ENCODE results near the gene CYSTM1. TPM values are rescaled to one million over a fixed set of nuclear protein-coding genes. Genes with fewer than 3 reads are reported as not detected.

Gene CYSTM1
- total RNA-seq, 1 donor from 2014 or later = 51.6 TPM

DNA sequence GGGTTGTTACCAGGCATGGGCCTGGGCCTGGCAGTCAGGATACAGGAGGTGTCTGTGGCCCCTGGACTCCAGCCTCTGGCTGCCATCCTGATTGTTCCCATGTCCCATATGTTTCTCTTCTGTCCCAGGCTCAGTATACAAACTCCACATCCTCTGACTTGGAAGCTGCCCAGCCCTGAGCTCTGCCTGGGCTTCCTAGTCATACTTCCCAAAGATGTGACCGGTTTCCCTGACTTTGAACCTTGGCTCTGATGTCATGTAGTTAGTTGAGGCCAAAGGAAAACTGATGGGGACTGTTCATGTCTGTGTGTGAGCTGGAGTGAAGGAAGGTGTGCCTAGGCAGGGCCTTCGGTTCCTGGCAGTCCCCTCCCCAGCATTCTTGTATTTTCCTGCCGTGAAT, 50.4 kb downstream of the CYSTM1 start:
- TF ChIP-seq, protein P1, sequence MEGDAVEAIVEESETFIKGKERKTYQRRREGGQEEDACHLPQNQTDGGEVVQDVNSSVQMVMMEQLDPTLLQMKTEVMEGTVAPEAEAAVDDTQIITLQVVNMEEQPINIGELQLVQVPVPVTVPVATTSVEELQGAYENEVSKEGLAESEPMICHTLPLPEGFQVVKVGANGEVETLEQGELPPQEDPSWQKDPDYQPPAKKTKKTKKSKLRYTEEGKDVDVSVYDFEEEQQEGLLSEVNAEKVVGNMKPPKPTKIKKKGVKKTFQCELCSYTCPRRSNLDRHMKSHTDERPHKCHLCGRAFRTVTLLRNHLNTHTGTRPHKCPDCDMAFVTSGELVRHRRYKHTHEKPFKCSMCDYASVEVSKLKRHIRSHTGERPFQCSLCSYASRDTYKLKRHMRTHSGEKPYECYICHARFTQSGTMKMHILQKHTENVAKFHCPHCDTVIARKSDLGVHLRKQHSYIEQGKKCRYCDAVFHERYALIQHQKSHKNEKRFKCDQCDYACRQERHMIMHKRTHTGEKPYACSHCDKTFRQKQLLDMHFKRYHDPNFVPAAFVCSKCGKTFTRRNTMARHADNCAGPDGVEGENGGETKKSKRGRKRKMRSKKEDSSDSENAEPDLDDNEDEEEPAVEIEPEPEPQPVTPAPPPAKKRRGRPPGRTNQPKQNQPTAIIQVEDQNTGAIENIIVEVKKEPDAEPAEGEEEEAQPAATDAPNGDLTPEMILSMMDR (IDR thresholded peaks at IDR 0.05) = no peak
- TF ChIP-seq POLR2A (IDR thresholded peaks at IDR 0.05) (no peak), POLR2AphosphoS5 (IDR thresholded peaks at IDR 0.05; ENCODE audit: insufficient read depth in 1 of 2, low read depth in 1 of 2) (no peak)
- no peaks in the 10 kb centered on the region for H3K9me3 ChIP-seq
- H3K27ac ChIP-seq = no peak overlapping the region
- H3K36me3 ChIP-seq = no peaks in the 10 kb centered on the region
- H3K4me3 ChIP-seq = no peak overlapping the region
- DNase-seq (ENCODE audit: extremely low spot score in 2 of 2) = no peak
- no peaks in the 10 kb centered on the region for H3K27me3 ChIP-seq
- peaks cover 7% of the 10 kb centered on the region for H3K4me1 ChIP-seq
- intact Hi-C loops (cut with DNase I) = no loop called here

DNA sequence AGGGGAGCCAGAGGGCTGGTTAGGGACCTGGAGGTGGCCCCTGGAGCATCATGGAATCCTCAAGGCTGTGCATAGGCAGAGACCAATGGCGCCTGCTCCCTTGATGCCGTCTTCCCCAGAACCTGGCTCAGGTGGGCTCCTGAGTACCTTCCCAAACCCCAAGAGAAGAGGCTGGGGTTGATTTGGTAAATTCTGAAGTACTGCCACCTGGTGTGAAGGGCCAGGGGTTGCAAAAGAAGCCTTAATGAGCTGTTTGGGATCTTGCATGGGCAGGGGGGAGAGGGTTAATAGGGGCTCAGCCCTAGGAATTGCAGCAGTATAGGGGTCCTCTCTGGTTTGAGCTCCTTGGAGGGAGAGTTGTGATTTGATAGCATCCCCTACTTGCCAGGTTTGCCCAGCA, 52.1 kb downstream of the CYSTM1 start:
- no peak for DNase-seq (ENCODE audit: extremely low spot score in 2 of 2)
- Histone ChIP-seq H3K36me3 (no peaks in the 10 kb centered on the region), H3K9me3 (no peaks in the 10 kb centered on the region), H3K27ac (no peak overlapping the region), H3K4me3 (no peak overlapping the region), H3K4me1 (peaks cover 7% of the 10 kb centered on the region), H3K27me3 (no peaks in the 10 kb centered on the region)
- intact Hi-C loops (cut with DNase I) = no loop called here
- TF ChIP-seq, protein P1 (IDR thresholded peaks at IDR 0.05) = no peak
- TF ChIP-seq POLR2AphosphoS5 (IDR thresholded peaks at IDR 0.05; ENCODE audit: insufficient read depth in 1 of 2, low read depth in 1 of 2) (no peak), POLR2A (IDR thresholded peaks at IDR 0.05) (no peak)

DNA sequence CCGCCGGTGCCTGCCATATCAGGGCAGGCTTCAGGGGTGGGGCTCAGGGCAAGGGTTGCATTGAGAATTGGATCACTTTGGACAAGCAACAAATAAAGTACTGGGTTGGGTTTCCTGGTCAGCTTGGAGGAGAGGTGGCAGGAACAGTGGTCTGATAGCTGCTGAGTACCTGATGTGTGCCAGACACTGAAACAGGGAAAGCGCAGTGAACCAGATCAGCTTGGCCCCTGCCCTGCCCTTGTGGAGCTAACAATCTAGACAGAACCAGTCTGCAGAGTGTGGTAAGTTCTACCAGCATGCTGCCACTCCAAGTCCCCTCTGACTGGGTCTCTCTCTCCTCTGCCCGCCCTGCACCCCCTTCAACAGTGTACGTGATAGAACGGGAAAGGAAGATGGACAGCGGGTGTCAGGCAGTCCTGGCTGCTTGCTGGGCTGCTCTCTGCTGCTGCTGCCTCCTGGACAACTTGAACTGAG, 53.4 kb downstream of the CYSTM1 start:
- H3K27ac ChIP-seq = no peak overlapping the region
- H3K4me3 ChIP-seq = no peak overlapping the region
- DNase-seq (ENCODE audit: extremely low spot score in 2 of 2) = no peak
- H3K36me3 ChIP-seq = no peaks in the 10 kb centered on the region
- no peaks in the 10 kb centered on the region for H3K9me3 ChIP-seq
- no peaks in the 10 kb centered on the region for H3K27me3 ChIP-seq
- TF ChIP-seq POLR2AphosphoS5 (IDR thresholded peaks at IDR 0.05; ENCODE audit: insufficient read depth in 1 of 2, low read depth in 1 of 2) (no peak), POLR2A (IDR thresholded peaks at IDR 0.05) (no peak)
- TF ChIP-seq, protein P1 (IDR thresholded peaks at IDR 0.05) = no peak
- H3K4me1 ChIP-seq = peaks cover 4% of the 10 kb centered on the region
- intact Hi-C loops (cut with DNase I) = no loop called here

DNA sequence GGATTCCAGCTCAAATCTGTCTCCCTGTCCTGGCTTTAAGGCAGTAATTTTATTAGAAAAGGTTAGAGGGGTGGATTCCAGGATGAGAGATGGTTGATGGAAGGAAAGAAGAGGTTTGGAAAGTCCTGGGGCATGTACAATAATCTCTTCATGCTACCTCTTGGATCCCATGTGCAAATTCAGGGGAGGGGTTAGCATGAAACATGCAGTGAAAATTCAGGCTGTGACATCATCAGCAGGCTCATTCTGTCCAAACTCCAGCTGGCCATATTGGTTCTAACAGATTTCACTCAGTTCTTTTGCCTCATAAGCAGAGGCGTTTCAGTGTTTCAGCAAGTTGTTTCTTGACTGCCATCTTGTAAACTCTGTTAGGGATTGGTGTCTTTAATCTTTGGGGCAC, 55.4 kb downstream of the CYSTM1 start:
- no peak for DNase-seq (ENCODE audit: extremely low spot score in 2 of 2)
- no peaks in the 10 kb centered on the region for H3K4me1 ChIP-seq
- intact Hi-C loops (cut with DNase I) = no loop called here
- no peaks in the 10 kb centered on the region for H3K36me3 ChIP-seq
- no peak for TF ChIP-seq POLR2A (IDR thresholded peaks at IDR 0.05)
- no peaks in the 10 kb centered on the region for H3K27me3 ChIP-seq
- H3K4me3 ChIP-seq = no peak overlapping the region
- no peak overlapping the region for H3K27ac ChIP-seq
- no peaks in the 10 kb centered on the region for H3K9me3 ChIP-seq

DNA sequence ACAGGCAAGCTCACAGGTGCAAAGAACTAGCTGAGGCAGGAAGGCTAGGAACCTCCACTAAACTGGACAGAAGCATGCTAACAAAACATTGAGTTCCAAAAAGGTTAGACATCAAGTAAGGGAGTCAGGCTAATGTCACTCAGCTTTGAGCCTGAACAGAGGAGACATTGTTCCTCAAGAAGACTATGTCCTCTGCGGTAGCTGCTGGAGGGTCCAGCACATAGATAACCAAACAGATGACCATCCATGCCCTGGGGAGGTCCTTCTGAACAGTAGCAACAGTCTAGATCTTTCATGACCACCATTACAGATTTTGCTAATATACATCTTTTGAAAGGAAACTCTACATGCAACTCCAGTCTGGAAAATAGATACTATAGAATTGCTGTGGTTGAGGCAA, 57.7 kb downstream of the CYSTM1 start:
- DNase-seq (ENCODE audit: extremely low spot score in 2 of 2) = no peak
- Histone ChIP-seq H3K4me1 (peaks cover 15% of the 10 kb centered on the region), H3K4me3 (no peak overlapping the region), H3K27me3 (no peaks in the 10 kb centered on the region), H3K36me3 (no peaks in the 10 kb centered on the region), H3K27ac (no peak overlapping the region), H3K9me3 (no peaks in the 10 kb centered on the region)
- TF ChIP-seq, protein P1 (IDR thresholded peaks at IDR 0.05) = no peak
- no peak for TF ChIP-seq POLR2AphosphoS5 (IDR thresholded peaks at IDR 0.05; ENCODE audit: insufficient read depth in 1 of 2, low read depth in 1 of 2)
- no peak for TF ChIP-seq POLR2A (IDR thresholded peaks at IDR 0.05)
- intact Hi-C loops (cut with DNase I) = no loop called here
